ENCODE measurements around the gene GDPD3. TPM values are rescaled to one million over a fixed set of nuclear protein-coding genes. Genes with fewer than 3 reads are reported as not detected.
"Not testable (repeated sequence)": the region's sequence is repeated elsewhere in the genome, so short reads cannot be mapped to it uniquely, and the experiment has no call there.

The GDPD3 gene
- total RNA-seq, 2 donors from 2014 or later, result 1.6 to 5.6 TPM

DNA sequence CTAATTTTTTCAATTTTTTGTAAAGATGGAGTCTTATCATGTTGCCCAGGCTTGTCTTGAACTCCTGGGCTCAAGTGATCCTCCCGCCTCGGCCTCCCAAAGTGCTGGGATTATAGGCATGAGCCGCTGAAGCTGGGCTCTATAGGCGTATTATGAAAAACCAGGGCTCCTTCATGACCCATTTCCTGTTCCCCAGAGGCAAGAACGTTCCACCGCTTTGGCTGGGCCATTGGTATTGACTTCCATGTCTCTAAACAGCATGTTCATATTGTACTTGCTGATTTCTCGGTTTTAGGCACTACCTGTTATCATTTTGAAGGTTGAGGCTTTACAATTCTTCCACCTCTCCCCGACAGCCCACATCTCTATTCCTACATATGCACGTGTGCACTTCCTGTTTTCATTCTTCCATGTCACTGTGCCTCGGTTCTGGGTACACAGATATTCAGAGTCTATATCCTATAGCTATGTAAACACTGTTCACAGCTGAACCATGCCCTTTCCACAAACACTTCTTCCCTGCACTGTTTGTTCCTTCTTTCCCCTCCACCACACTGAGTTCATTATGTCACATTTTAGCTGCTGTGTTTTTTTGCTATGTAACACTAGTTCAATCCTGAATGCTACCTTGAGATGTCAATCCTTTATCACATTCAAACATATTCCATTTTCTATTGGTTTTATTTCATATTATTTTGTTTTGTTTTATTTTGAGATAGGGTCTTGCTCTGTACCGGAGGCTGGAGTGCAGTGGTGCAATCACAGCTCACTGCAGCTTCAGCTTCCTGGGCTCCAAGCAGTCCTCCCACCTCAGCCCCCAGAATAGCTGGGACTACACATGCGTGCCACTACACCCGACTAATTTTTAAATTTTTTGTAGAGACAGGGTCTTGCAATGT lies 26.5 kb upstream of the GDPD3 start:
- ATAC-seq (no peak), DNase-seq (ENCODE audit: low spot score) (no peak)
- Mint-ChIP-seq H3K27ac (no peak overlapping the region), H3K4me3 (no peak overlapping the region), H3K36me3 (no peaks in the 10 kb centered on the region), H3K4me1 (ENCODE audit: low read depth in 2 of 2) (peaks cover 12 to 14% of the 10 kb centered on the region in 2 donors), H3K27me3 (no peaks in the 10 kb centered on the region), H3K9me3 (no peaks in the 10 kb centered on the region)

- H3K27ac Mint-ChIP-seq, result no peak overlapping the region
- H3K4me1 Mint-ChIP-seq (ENCODE audit: low read depth in 2 of 2), result peaks cover 5 to 7% of the 10 kb centered on the region in 2 donors
- no peaks in the 10 kb centered on the region for H3K27me3 Mint-ChIP-seq
- ATAC-seq, result no peak
- H3K4me3 Mint-ChIP-seq, result no peak overlapping the region
- DNase-seq (ENCODE audit: low spot score), result no peak
- H3K9me3 Mint-ChIP-seq, result no peaks in the 10 kb centered on the region
- H3K36me3 Mint-ChIP-seq, result no peaks in the 10 kb centered on the region
These were observed 24.6 kb upstream of the GDPD3 start for GRCh38 chr16:30137897-30138296.

DNA sequence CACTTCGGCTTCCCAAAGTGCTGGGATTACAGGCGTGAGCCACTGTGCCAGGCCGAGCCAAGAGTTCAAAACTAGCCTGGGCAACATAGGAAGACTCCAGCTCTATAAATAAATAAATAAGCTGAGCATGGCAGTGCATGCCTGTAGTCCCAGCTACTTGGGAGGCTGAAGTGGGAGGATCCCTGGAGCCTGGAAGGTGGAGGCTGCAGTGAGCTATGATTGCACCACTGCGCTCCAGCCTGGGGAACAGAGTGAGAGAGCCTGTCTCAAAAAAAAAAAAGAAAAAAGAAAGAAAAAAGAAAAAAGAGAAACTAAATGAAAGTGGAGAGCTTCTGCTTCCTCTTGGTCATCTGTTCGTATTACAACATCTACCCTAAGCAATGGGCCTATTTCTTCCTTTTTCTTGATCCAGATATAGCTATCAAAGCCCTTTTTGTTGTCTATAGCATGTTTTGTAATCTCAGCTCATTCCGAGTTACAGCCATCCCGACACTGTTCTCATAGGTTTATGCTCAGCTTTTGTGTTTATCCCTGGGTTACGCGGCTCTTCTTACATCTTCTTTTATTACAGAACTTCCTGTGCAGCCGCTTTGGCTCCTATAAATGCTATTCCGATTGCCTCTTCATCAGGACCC lies 23.8 kb upstream of the GDPD3 start:
- Mint-ChIP-seq H3K4me3 (no peak overlapping the region), H3K4me1 (ENCODE audit: low read depth in 2 of 2) (peaks cover 5 to 6% of the 10 kb centered on the region in 2 donors), H3K36me3 (no peaks in the 10 kb centered on the region), H3K27me3 (no peaks in the 10 kb centered on the region), H3K9me3 (no peaks in the 10 kb centered on the region), H3K27ac (no peak overlapping the region)
- ATAC-seq (no peak), DNase-seq (ENCODE audit: low spot score) (no peak)

DNA sequence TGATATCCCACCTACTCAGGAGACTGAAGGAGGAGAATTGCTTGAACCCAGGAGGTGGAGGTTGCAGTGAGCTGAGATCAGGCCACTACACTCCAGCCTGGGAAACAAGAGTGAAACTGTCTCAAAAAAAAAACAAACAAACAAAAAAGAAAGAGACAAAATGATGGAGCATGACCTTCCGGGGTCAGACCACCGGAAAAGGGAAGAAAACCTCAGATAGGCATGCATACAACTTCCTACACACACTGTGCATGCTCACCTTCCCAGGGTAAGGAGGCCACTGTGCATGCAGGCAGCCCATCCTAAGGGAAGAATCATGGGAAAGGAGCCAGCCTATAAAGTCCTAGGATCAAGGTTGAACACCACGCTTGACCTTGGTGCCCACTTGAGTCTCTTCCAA lies 19.3 kb upstream of the GDPD3 start:
- H3K4me1 Mint-ChIP-seq (ENCODE audit: low read depth in 2 of 2), result peaks cover 0 to 5% of the 10 kb centered on the region in 2 donors
- no peak overlapping the region for H3K4me3 Mint-ChIP-seq
- H3K36me3 Mint-ChIP-seq, result no peaks in the 10 kb centered on the region
- H3K27ac Mint-ChIP-seq, result no peak overlapping the region
- no peak for ATAC-seq
- no peak for DNase-seq (ENCODE audit: low spot score)
- no peaks in the 10 kb centered on the region for H3K27me3 Mint-ChIP-seq
- no peaks in the 10 kb centered on the region for H3K9me3 Mint-ChIP-seq

GRCh38 chr16:30131869-30132475 lies 18.6 kb upstream of the GDPD3 start:
- Mint-ChIP-seq H3K4me3 (no peak overlapping the region), H3K27me3 (no peaks in the 10 kb centered on the region), H3K9me3 (no peaks in the 10 kb centered on the region), H3K27ac (peak overlapping the region in 1 of 2 donors; percentile 53), H3K4me1 (ENCODE audit: low read depth in 2 of 2) (peaks cover 0 to 5% of the 10 kb centered on the region in 2 donors), H3K36me3 (no peaks in the 10 kb centered on the region)
- DNase-seq (ENCODE audit: low spot score), result no peak
- no peak for ATAC-seq

GRCh38 chr16:30127993-30128392 lies 14.7 kb upstream of the GDPD3 start:
- H3K4me1 Mint-ChIP-seq (ENCODE audit: low read depth in 2 of 2), result peaks cover 5 to 8% of the 10 kb centered on the region in 2 donors
- H3K36me3 Mint-ChIP-seq, result no peaks in the 10 kb centered on the region
- ATAC-seq (no peak), DNase-seq (ENCODE audit: low spot score) (peak; percentile 0)
- no peaks in the 10 kb centered on the region for H3K27me3 Mint-ChIP-seq
- no peak overlapping the region for H3K4me3 Mint-ChIP-seq
- H3K27ac Mint-ChIP-seq, result no peak overlapping the region
- no peaks in the 10 kb centered on the region for H3K9me3 Mint-ChIP-seq

- not testable (repeated sequence) for H3K4me3 Mint-ChIP-seq; H3K9me3 Mint-ChIP-seq; H3K27ac Mint-ChIP-seq; ATAC-seq; H3K36me3 Mint-ChIP-seq; H3K27me3 Mint-ChIP-seq; DNase-seq (ENCODE audit: low spot score)
- peaks cover 10 to 16% of the 10 kb centered on the region in 2 donors for H3K4me1 Mint-ChIP-seq (ENCODE audit: low read depth in 2 of 2)
These were observed 12.4 kb upstream of the GDPD3 start for GRCh38 chr16:30125690-30126089.

GRCh38 chr16:30124985-30125379 lies 11.6 kb upstream of the GDPD3 start:
- Mint-ChIP-seq H3K9me3 (no peaks in the 10 kb centered on the region), H3K4me1 (ENCODE audit: low read depth in 2 of 2) (peaks cover 14 to 19% of the 10 kb centered on the region in 2 donors), H3K27ac (no peak overlapping the region), H3K36me3 (no peaks in the 10 kb centered on the region), H3K27me3 (no peaks in the 10 kb centered on the region), H3K4me3 (no peak overlapping the region)
- DNase-seq (ENCODE audit: low spot score) (no peak), ATAC-seq (no peak)

- peak overlapping the region; percentile 39 to 86 for H3K27ac Mint-ChIP-seq
- peak; percentile 67 for DNase-seq (ENCODE audit: low spot score)
- H3K9me3 Mint-ChIP-seq, result no peaks in the 10 kb centered on the region
- peak overlapping the region; percentile 82 for H3K4me3 Mint-ChIP-seq
- ATAC-seq, result peak; percentile 4 to 41
- peaks cover 21 to 22% of the 10 kb centered on the region in 2 donors for H3K4me1 Mint-ChIP-seq (ENCODE audit: low read depth in 2 of 2)
- H3K36me3 Mint-ChIP-seq, result no peaks in the 10 kb centered on the region
- H3K27me3 Mint-ChIP-seq, result no peaks in the 10 kb centered on the region
These were observed 9.3 kb upstream of the GDPD3 start for GRCh38 chr16:30122604-30123160.

DNA sequence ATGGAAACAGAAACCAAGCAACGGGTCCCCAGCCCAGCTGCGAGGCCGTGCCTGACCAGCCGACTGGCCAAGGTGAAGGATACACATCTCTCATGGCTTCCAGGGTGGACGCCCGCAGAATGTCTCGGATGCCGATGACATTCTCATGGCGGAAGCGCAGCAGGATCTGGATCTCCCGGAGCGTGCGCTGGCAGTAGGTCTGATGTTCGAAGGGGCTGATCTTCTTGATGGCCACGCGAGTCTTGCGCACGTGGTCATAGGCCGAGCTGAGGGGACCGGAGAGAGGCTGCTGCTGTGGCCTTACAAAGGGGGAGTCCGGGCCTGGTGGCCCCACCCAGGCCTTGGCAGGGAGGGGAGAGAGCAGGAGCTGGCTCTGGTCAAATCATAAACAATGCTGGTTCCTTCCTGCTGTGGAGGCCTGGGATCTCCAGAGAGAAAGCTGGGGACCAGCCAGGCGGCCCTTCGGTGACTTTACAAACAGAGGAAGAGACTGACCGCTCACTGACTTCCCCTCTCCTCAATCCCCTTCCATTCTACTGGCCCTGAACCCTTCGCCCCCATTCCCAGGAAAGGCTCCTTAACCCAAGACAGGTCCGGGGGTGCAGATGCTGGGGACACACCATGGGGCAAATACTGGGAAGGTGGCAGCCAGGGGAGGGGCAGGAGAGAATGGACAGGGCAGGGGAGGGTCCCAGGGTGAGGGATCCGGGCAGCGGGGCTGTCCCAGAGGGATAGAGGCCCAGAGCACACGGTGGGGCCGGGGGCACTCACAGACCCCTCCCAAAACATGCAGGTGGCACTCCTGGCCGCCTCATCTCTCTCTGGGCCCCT lies 8.6 kb upstream of the GDPD3 start:
- Mint-ChIP-seq H3K36me3 (no peaks in the 10 kb centered on the region), H3K4me1 (ENCODE audit: low read depth in 2 of 2) (peaks cover 21 to 22% of the 10 kb centered on the region in 2 donors), H3K27me3 (no peaks in the 10 kb centered on the region), H3K9me3 (no peaks in the 10 kb centered on the region), H3K4me3 (peak overlapping the region; percentile 82), H3K27ac (peak overlapping the region; percentile 39 to 86)
- no peak for ATAC-seq
- DNase-seq (ENCODE audit: low spot score), result no peak

- Mint-ChIP-seq H3K4me1 (ENCODE audit: low read depth in 2 of 2) (peaks cover 21 to 22% of the 10 kb centered on the region in 2 donors), H3K9me3 (no peaks in the 10 kb centered on the region), H3K27ac (peak overlapping the region in 1 of 2 donors; percentile 26), H3K4me3 (no peak overlapping the region), H3K27me3 (no peaks in the 10 kb centered on the region), H3K36me3 (no peaks in the 10 kb centered on the region)
- DNase-seq (ENCODE audit: low spot score), result no peak
- no peak for ATAC-seq
These were observed 7.2 kb upstream of the GDPD3 start for GRCh38 chr16:30120340-30121105.

- no peak overlapping the region for H3K4me3 Mint-ChIP-seq
- peaks cover 21 to 22% of the 10 kb centered on the region in 2 donors for H3K4me1 Mint-ChIP-seq (ENCODE audit: low read depth in 2 of 2)
- DNase-seq (ENCODE audit: low spot score), result no peak
- no peaks in the 10 kb centered on the region for H3K9me3 Mint-ChIP-seq
- ATAC-seq, result no peak
- no peaks in the 10 kb centered on the region for H3K27me3 Mint-ChIP-seq
- peak overlapping the region in 1 of 2 donors; percentile 26 for H3K27ac Mint-ChIP-seq
- no peaks in the 10 kb centered on the region for H3K36me3 Mint-ChIP-seq
These were observed 6.1 kb upstream of the GDPD3 start for GRCh38 chr16:30119428-30119827.
